HEK293 (cell line): ENCODE measurements around the gene DGUOK.

Source experiments
- PRDM1 ChIP-seq: fragments of 450-650 bp; formaldehyde crosslinking; IDR thresholded peaks from 2 replicates; pipeline ENCODE4; 2016; ENCODE audit warnings: missing biosample characterization, missing genetic modification characterization
- SALL2 ChIP-seq: fragments of 450-650 bp; formaldehyde crosslinking; IDR thresholded peaks from 2 replicates; pipeline ENCODE4 v1.5.0; 2017; ENCODE audit warnings: missing biosample characterization, mild to moderate bottlenecking, missing genetic modification characterization, borderline replicate concordance
- YY1 ChIP-seq: fragments of 450-650 bp; formaldehyde crosslinking; IDR thresholded peaks from 2 replicates; pipeline ENCODE4 v1.5.1; 2018; ENCODE audit warnings: missing biosample characterization, missing genetic modification characterization
- ZNF292 ChIP-seq: fragments of 450-650 bp; formaldehyde crosslinking; IDR thresholded peaks from 2 replicates; pipeline ENCODE4 v1.5.1; 2016; ENCODE audit warnings: low read depth, missing biosample characterization, missing genetic modification characterization, borderline replicate concordance
- ZNF664 ChIP-seq: fragments of 450-650 bp; formaldehyde crosslinking; IDR thresholded peaks from 2 replicates; pipeline ENCODE4 v1.5.1; 2016; ENCODE audit warnings: missing biosample characterization, missing genetic modification characterization
- TF ChIP-seq, protein P1 (sequence below): fragments of 450-650 bp; formaldehyde crosslinking; IDR thresholded peaks from 2 replicates; pipeline ENCODE4 v1.5.1; 2016; ENCODE audit warnings: missing biosample characterization, missing genetic modification characterization

DNA sequence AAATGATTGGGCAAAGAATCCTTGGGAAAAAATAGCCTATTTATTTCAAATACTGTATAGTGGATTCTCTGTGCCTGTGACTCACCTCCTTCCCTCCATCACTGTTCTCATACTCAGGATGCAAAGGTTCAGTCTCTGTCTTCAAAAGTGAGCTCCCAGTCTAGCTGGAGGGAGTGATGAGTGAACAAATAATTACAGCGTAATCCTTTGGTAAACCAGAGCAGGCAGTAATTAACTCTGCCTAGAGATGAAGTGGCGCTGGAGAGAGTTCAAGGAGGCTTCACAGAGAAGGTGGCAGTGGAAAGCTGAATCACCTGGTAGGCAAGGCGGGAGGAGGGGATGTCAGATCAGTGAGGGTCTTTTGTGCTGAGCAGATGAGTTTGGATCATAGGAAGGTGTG, 6.5 kb downstream of the DGUOK start:
- TF ChIP-seq, protein P1, sequence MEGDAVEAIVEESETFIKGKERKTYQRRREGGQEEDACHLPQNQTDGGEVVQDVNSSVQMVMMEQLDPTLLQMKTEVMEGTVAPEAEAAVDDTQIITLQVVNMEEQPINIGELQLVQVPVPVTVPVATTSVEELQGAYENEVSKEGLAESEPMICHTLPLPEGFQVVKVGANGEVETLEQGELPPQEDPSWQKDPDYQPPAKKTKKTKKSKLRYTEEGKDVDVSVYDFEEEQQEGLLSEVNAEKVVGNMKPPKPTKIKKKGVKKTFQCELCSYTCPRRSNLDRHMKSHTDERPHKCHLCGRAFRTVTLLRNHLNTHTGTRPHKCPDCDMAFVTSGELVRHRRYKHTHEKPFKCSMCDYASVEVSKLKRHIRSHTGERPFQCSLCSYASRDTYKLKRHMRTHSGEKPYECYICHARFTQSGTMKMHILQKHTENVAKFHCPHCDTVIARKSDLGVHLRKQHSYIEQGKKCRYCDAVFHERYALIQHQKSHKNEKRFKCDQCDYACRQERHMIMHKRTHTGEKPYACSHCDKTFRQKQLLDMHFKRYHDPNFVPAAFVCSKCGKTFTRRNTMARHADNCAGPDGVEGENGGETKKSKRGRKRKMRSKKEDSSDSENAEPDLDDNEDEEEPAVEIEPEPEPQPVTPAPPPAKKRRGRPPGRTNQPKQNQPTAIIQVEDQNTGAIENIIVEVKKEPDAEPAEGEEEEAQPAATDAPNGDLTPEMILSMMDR (tag by site-specific recombination), result no peak
- TF ChIP-seq ZNF292 (tag by site-specific recombination) (no peak), YY1 (tag by site-specific recombination) (no peak), SALL2 (tag by site-specific recombination) (no peak), ZNF664 (tag by site-specific recombination) (no peak), PRDM1 (tag by site-specific recombination) (no peak)
